ENCODE results near the gene SIX2. TPM values are rescaled to one million over a fixed set of nuclear protein-coding genes. Genes with fewer than 3 reads are reported as not detected.

The SIX2 gene
- total and polyA plus RNA-seq, 9 of the 15 experiments (the other 6 are each of a cell fraction or from before 2014, with no cell fraction given) = not detected

DNA sequence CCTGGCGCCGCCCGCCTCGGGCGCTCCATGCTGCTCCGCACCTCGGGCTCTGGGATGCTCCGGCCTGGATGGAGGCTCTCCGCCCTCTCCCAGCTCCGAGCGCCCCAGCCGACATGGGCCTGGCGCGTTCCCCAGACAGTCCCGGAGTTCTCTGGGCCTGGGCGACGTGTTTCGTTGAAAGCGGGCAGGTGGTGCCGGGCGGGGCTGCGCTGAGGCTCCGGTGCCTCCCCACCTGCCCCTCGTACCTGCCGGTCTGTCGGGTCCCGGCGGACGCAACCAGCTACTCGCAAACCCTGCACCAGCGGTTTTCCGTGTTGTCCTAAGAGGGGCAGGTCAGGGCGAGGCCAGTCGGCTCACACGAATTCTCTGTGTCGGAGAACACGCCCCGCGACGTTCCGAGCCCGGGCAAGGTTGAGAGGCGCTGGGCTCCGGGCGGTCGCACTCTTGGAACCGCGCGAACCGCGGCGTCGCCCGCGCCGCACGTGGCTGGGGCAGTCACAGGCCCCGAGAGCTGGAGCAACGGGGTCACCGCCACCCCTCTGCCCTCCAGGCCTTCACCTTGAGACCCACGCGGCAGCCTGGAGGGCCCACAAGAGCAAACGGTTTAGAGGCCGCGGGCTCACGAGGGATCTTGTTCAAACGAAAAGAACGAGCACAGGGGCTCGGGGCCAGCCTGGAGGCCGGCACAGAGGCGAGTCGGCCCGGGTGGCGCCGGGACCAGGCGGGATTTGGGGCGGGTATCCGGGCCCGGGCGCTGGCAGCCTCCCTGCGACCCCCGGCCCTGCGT is 4.2 kb upstream of the SIX2 start:
- no TSS peak for BruUV-seq (replicated peaks)
- CTCF ChIA-PET (ENCODE audit: low intra/inter-chr PET ratio) = no interaction called here
- in situ Hi-C loops (cut with MboI) = no loop called here
- no peaks in the 10 kb centered on the region for H3K9me3 ChIP-seq (replicated peaks; ENCODE audit: control insufficient read depth, insufficient read depth, low read depth, low read length)
- FAIRE-seq (no peak), DNase-seq (ENCODE audit: extremely low read depth in 1 of 4, low spot score in 3 of 4) (no peak), ATAC-seq (no peak)
- no peaks in the 10 kb centered on the region for H3K9me1 ChIP-seq (ENCODE audit: control insufficient read depth, insufficient read depth, low read length)
- H2AFZ ChIP-seq (ENCODE audit: low read depth, low read length) = no peak overlapping the region
- no peak overlapping the region for H3K9ac ChIP-seq (ENCODE audit: insufficient read depth in 1 of 2, low read depth in 2 of 2, low read length in 2 of 2)
- no peaks in the 10 kb centered on the region; the same call in 1 of the 2 replicates for H4K20me1 ChIP-seq (replicated peaks; ENCODE audit: control insufficient read depth, insufficient read depth, low read length)
- intact Hi-C loops (cut with micrococcal nuclease) = no loop called here
- H3K4me1 ChIP-seq (replicated peaks in 1 of 2; ENCODE audit: control insufficient read depth in 2 of 2, insufficient read depth in 2 of 2, low read length in 2 of 2) = peaks cover 0 to 29% of the 10 kb centered on the region in 2 experiments; a peak in 2 of 5 replicates
- no peaks in the 10 kb centered on the region for H3K36me3 ChIP-seq (ENCODE audit: control insufficient read depth, insufficient read depth, low read length)
- H3K79me2 ChIP-seq (ENCODE audit: control insufficient read depth, insufficient read depth, low read length) = no peaks in the 10 kb centered on the region
- H3K4me2 ChIP-seq (ENCODE audit: insufficient read depth, low read length) = no peak overlapping the region
- 45% methylated on average over 60 of the region's 83 CpGs for WGBS (ENCODE audit: insufficient coverage, low coverage, missing lambda C conversion rate)
- POLR2A ChIA-PET = interaction anchor here (0.9 kb wide), 1 partner anchor 16 kb away, joined by 3 read pairs; no protein-coding TSS in a partner anchor
- H3K27ac ChIP-seq (ENCODE audit: extremely low read depth, low read depth, low read length) = no peak overlapping the region
- H3K4me3 ChIP-seq = no peak overlapping the region
- H3K27me3 ChIP-seq (ENCODE audit: control insufficient read depth in 2 of 2, insufficient read depth in 2 of 2, low read length in 2 of 2) = peaks cover 21 to 65% of the 10 kb centered on the region in 2 experiments; a peak in 4 of 5 replicates
- TF ChIP-seq ZNF174 (CRISPR knock-in tag; IDR thresholded peaks at IDR 0.05) = no peak
- TF ChIP-seq, protein P1, sequence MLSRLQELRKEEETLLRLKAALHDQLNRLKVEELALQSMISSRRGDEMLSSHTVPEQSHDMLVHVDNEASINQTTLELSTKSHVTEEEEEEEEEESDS (CRISPR knock-in tag; IDR thresholded peaks at IDR 0.05) = no peak
- TF ChIP-seq, protein P2, sequence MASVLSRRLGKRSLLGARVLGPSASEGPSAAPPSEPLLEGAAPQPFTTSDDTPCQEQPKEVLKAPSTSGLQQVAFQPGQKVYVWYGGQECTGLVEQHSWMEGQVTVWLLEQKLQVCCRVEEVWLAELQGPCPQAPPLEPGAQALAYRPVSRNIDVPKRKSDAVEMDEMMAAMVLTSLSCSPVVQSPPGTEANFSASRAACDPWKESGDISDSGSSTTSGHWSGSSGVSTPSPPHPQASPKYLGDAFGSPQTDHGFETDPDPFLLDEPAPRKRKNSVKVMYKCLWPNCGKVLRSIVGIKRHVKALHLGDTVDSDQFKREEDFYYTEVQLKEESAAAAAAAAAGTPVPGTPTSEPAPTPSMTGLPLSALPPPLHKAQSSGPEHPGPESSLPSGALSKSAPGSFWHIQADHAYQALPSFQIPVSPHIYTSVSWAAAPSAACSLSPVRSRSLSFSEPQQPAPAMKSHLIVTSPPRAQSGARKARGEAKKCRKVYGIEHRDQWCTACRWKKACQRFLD (CRISPR knock-in tag; IDR thresholded peaks at IDR 0.05) = no peak
- TF ChIP-seq EP400 (IDR thresholded peaks at IDR 0.05) = no peak
- TF ChIP-seq, protein P3, sequence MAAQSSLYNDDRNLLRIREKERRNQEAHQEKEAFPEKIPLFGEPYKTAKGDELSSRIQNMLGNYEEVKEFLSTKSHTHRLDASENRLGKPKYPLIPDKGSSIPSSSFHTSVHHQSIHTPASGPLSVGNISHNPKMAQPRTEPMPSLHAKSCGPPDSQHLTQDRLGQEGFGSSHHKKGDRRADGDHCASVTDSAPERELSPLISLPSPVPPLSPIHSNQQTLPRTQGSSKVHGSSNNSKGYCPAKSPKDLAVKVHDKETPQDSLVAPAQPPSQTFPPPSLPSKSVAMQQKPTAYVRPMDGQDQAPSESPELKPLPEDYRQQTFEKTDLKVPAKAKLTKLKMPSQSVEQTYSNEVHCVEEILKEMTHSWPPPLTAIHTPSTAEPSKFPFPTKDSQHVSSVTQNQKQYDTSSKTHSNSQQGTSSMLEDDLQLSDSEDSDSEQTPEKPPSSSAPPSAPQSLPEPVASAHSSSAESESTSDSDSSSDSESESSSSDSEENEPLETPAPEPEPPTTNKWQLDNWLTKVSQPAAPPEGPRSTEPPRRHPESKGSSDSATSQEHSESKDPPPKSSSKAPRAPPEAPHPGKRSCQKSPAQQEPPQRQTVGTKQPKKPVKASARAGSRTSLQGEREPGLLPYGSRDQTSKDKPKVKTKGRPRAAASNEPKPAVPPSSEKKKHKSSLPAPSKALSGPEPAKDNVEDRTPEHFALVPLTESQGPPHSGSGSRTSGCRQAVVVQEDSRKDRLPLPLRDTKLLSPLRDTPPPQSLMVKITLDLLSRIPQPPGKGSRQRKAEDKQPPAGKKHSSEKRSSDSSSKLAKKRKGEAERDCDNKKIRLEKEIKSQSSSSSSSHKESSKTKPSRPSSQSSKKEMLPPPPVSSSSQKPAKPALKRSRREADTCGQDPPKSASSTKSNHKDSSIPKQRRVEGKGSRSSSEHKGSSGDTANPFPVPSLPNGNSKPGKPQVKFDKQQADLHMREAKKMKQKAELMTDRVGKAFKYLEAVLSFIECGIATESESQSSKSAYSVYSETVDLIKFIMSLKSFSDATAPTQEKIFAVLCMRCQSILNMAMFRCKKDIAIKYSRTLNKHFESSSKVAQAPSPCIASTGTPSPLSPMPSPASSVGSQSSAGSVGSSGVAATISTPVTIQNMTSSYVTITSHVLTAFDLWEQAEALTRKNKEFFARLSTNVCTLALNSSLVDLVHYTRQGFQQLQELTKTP (IDR thresholded peaks at IDR 0.05; ENCODE audit: low read depth in 1 of 2, partially characterized antibody in 2 of 2) = no peak
- TF ChIP-seq PPARD (CRISPR knock-in tag; IDR thresholded peaks at IDR 0.05) = no peak
- TF ChIP-seq NUFIP1 (IDR thresholded peaks at IDR 0.05; ENCODE audit: partially characterized antibody) = no peak
- TF ChIP-seq PRPF4 (IDR thresholded peaks at IDR 0.05; ENCODE audit: insufficient read depth, low read depth, low read length, poor library complexity, severe bottlenecking) = no peak
- TF ChIP-seq ZBTB1 (CRISPR knock-in tag; IDR thresholded peaks at IDR 0.05; ENCODE audit: borderline replicate concordance, low read depth) = no peak
- TF ChIP-seq TOE1 (IDR thresholded peaks at IDR 0.05; ENCODE audit: borderline replicate concordance) = no peak
- TF ChIP-seq TOE1 (CRISPR knock-in tag; IDR thresholded peaks at IDR 0.05; ENCODE audit: borderline replicate concordance, low read depth) = no peak
- TF ChIP-seq ETV5 (CRISPR knock-in tag; IDR thresholded peaks at IDR 0.05; ENCODE audit: low read depth) = no peak

Measured in K562 (cell line).